Spinal cord (tissue), 10 donors: ENCODE measurements around the gene MRAP2. TPM values are rescaled to one million over a fixed set of nuclear protein-coding genes. Genes with fewer than 3 reads are reported as not detected.

Experiments
- DNase-seq, 6 donors: peaks; one replicate each; pipeline versions ENCODE4 v3.0.0 to v3.0.0-alpha.2; 2013 to 2015; ENCODE audit warnings: low spot score in 6 of 6, low read depth in 4 of 6
- H3K27ac ChIP-seq: one replicate; pipeline ENCODE4 v1.5.1; 2013; ENCODE audit warnings: low read depth, low read length, control low read depth
- H3K27me3 ChIP-seq: one replicate; pipeline ENCODE4 v1.6.1; 2013; ENCODE audit warnings: low read length; ENCODE audit not compliant: control insufficient read depth, insufficient read depth
- H3K36me3 ChIP-seq: one replicate; pipeline ENCODE4 v1.6.1; 2013; ENCODE audit warnings: low read length; ENCODE audit not compliant: control insufficient read depth, insufficient read depth
- H3K4me1 ChIP-seq: one replicate; pipeline ENCODE4 v1.6.1; 2013; ENCODE audit warnings: low read length; ENCODE audit not compliant: control insufficient read depth, insufficient read depth
- H3K4me3 ChIP-seq: one replicate; pipeline ENCODE4 v1.5.1; 2013; ENCODE audit warnings: low read depth, low read length, control low read depth
- H3K9me3 ChIP-seq: one replicate; pipeline ENCODE4 v1.6.1; 2013; ENCODE audit warnings: low read length; ENCODE audit not compliant: control insufficient read depth, insufficient read depth
- WGBS: methylation state at CpG from one replicate; pipeline ENCODE4 v1.1.5; 2013; ENCODE audit warnings: missing lambda C conversion rate; ENCODE audit not compliant: insufficient coverage; 5-methylcytosine and 5-hydroxymethylcytosine counted together
- polyA plus RNA-seq, 2 donors: library from polyadenylated mRNA; unstranded; fragments of 120-200 nt; gene quantifications; one replicate each; pipeline ENCODE4 v1.2.1, GENCODE V29; 2013; ENCODE audit not compliant: insufficient read length in 2 of 2
- total RNA-seq, 2 donors: library from RNA; depleted of rRNA in 1 of 2; stranded (reverse); fragments of 120-200 nt in 1 of 2; fragments of >200 nt in 1 of 2; gene quantifications; one replicate each; pipeline versions ENCODE4 v1.2.3 to v1.2.4, GENCODE V29; 2013 to 2014
- donor health status: healthy.

The MRAP2 gene
- total and polyA plus RNA-seq, 4 donors = 5.4 to 17.3 (median 8.1) TPM

DNA sequence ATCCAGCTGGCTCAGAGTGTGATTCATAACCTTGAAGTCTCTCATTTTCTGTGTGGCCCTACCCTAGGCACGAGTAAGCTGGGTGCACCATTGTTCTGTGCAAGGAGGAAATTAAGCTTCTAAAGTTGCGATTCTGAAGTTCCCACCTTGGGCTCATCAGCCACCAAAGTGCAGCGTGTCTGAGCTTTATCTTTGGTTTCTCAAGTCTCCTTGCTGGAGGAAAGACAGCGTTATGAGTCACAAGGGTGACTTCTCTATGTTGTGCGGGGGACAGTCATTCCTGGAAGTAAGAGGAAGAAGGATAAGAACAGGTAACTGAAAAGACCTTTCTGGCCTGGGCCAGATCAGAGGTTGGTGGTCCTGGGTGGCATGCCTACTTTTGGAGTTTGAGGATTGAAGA, 16.8 kb downstream of the MRAP2 start:
- no peak for DNase-seq
- no peaks in the 10 kb centered on the region for H3K36me3 ChIP-seq

DNA sequence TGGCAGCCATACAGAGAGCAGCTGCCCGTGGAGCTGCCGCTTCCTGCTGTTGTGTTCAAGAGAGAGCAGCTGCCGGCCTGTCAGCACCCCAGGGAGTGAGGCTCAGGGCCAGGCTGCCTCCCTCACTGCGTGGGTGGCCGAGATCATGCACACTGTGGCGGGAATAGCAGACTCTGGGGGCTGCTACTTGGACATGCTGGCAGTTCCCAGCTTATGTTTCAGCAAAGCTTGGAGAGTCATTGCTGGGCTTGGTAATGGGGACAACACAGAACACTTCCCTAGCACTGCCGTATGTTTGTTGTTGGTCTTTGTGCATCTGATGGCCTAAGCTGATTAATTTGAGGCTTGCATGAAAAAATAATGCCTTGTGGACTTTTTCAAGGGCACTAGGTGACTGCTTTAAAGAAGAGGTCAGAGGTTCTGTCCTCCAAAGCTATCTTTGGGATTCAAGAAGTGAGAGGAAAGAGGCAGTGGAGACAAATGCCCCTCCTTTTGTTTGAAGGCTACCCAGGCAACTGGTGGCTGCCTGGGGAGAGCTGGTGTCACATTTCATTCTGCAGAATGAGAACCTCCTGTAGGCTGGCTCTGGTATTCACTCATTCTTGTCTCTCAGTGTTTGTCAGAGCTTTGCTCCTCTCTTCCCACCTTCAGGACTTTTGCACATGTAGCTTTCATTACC, 18.8 kb downstream of the MRAP2 start:
- peak overlapping the region; percentile 35 for H3K27ac ChIP-seq
- H3K27me3 ChIP-seq = peaks cover 7% of the 10 kb centered on the region
- 19% methylated on average over 7 of the region's 7 CpGs for WGBS
- no peaks in the 10 kb centered on the region for H3K9me3 ChIP-seq
- peaks cover 19% of the 10 kb centered on the region for H3K4me1 ChIP-seq
- DNase-seq = peak in 2 of 6 donors; percentile 73 to 85
- no peaks in the 10 kb centered on the region for H3K36me3 ChIP-seq
- no peak overlapping the region for H3K4me3 ChIP-seq

More for the DNA sequence above, 16.8 kb downstream of the MRAP2 start:
- Histone ChIP-seq H3K27me3 (peaks cover 7% of the 10 kb centered on the region), H3K4me3 (no peak overlapping the region), H3K9me3 (no peaks in the 10 kb centered on the region), H3K27ac (no peak overlapping the region), H3K4me1 (peaks cover 19% of the 10 kb centered on the region)
- WGBS = 88% methylated on average over 5 of the region's 5 CpGs

DNA sequence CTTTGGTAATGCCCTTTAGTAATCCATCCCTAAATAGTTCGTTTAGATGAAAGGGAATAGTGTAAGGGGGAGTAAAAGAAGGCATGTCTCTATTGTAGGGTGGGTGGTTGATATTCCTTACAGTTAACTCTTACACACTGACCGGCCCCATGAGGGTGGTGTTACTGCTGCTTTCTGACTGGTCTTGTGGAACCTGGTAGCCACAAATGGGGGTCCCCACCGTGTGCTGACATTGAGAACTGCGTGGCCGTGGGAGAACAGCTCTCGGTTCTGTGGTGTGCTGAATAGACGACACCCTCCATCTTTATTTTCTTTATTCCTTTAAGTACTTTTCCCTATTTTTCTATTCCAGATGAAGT, 19.3 kb downstream of the MRAP2 start:
- WGBS = 17% methylated on average over 2 of the region's 7 CpGs
- peaks cover 7% of the 10 kb centered on the region for H3K27me3 ChIP-seq
- no peak for DNase-seq
- no peak overlapping the region for H3K27ac ChIP-seq
- H3K36me3 ChIP-seq = no peaks in the 10 kb centered on the region
- H3K4me1 ChIP-seq = peaks cover 19% of the 10 kb centered on the region
- no peak overlapping the region for H3K4me3 ChIP-seq
- no peaks in the 10 kb centered on the region for H3K9me3 ChIP-seq

DNA sequence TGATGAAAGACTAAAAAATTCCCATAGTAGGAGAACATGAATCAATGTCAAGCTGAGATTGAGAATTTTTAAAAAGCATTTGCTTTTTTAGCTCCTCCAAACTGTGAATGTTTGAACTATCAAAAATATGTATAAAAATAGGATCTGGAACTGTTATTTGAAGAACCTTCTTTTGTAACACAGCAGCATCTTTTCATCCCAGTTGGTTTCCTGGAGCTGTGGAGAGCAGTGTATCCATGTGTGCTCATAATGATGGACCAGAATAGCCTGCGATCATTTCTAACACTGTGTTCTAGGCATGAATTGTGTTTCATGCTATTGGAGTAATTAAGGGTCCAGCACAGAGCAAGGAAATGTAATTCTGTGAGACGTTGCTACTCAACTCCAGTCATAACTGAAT, 22.1 kb downstream of the MRAP2 start:
- Histone ChIP-seq H3K36me3 (no peaks in the 10 kb centered on the region), H3K4me3 (no peak overlapping the region), H3K27me3 (peaks cover 7% of the 10 kb centered on the region), H3K4me1 (peaks cover 19% of the 10 kb centered on the region), H3K9me3 (no peaks in the 10 kb centered on the region), H3K27ac (no peak overlapping the region)
- DNase-seq = no peak
- WGBS = 71% methylated on average over 2 of the region's 2 CpGs

DNA sequence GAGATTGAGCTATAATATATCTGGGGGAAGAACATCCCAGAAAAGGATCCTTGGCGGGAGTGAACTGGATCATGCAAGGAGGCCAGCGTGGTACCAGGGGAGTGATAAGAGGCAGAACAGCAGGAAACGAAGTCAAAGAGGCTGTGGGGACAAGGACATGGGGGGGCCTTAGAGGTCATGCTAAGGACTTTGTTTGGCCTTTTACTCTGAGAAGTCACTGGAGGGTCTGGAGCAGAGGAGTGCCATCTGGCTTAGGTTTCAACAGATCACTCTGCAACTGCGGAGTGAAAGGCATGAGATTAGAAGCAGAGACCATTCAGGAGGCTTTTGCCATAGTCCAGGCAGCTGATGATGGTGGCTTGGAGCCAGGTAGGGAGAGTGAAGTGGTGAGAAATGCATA, 24.3 kb downstream of the MRAP2 start:
- no peak for DNase-seq
- peaks cover 4% of the 10 kb centered on the region for H3K27me3 ChIP-seq
- H3K4me3 ChIP-seq = no peak overlapping the region
- H3K4me1 ChIP-seq = peaks cover 1% of the 10 kb centered on the region
- H3K36me3 ChIP-seq = no peaks in the 10 kb centered on the region
- H3K9me3 ChIP-seq = no peaks in the 10 kb centered on the region
- WGBS = 76% methylated on average over 4 of the region's 4 CpGs
- no peak overlapping the region for H3K27ac ChIP-seq

DNA sequence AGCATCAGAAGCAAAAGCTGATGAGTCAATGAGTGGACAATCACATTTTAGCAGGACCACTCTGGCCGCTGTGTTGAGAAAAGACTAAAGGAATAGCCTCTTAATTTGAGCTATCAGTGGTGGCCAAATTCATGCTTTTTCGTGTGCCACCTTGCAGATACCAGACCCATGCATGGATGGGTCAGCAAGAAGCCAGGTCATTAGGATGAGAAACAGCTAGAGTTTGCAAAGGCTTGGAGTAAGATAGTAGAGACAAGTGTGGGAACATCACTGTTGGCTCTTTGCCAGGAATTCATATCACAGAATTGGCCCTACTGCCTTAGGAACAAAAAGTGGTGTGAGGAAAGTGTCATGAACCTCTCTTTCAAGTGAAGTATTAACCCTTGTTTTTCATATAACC, 25.5 kb downstream of the MRAP2 start:
- Histone ChIP-seq H3K27ac (no peak overlapping the region), H3K4me1 (no peaks in the 10 kb centered on the region), H3K9me3 (no peaks in the 10 kb centered on the region), H3K4me3 (no peak overlapping the region), H3K36me3 (no peaks in the 10 kb centered on the region), H3K27me3 (no peaks in the 10 kb centered on the region)
- DNase-seq = no peak
- 95% methylated on average over 2 of the region's 2 CpGs for WGBS

DNA sequence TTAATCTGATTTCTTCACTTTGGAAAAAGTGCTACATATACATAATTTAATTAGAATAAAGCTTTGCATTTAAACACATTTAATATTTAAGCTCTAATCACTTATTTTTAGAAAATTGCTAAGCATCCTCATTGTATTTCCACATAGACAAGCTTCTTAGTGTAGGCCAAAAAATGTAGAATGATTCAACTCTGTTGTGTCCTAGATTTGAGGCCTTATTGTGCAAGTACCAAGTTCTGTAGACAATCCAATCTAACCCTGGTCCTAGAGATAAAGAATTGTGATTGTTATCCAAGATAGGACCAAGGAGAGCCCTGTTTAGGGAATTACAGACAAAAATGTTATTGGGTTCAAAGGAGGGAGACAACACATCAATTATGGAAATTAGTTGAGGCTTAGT, 27.6 kb downstream of the MRAP2 start:
- Histone ChIP-seq H3K9me3 (no peaks in the 10 kb centered on the region), H3K4me1 (no peaks in the 10 kb centered on the region), H3K27me3 (no peaks in the 10 kb centered on the region), H3K36me3 (no peaks in the 10 kb centered on the region), H3K27ac (no peak overlapping the region), H3K4me3 (no peak overlapping the region)
- no peak for DNase-seq

DNA sequence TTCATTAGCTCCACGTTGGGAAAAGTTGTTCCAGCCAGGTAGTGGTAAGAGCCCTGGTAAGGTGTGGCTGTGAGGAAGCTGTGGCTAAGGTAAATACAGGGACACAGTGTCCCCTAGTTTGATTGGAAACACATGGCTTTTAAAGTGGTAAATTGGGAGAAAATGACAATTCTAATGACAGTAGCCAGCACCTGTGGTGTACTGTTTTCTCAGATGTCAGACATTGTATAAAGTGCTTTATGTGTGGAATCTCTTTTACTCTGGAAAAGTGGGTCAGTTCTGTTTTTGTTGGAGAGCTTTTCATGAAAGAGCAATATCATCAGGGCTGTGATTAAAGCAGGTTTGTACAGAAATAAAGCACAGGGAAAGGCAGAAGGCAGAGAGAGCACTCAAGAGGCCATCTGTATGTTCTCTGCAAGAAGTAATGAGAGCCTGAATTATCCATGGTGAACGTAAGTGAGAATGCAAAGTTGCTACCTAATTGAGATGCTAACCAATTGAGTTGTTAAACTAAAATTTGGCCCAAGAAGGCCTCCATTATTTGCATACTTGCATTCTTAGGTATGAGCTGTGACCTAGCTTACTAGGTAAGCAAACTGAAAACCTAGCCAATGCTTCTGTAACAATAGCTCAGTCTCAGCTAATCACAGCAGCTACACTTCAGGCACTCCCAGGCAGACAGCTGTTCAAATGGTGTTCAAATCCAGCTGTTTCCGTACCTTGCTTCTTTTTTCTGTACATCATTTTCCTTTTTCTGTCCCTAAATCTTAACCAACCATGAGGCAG, 28.2 kb downstream of the MRAP2 start:
- Histone ChIP-seq H3K36me3 (no peaks in the 10 kb centered on the region), H3K4me3 (no peak overlapping the region), H3K9me3 (no peaks in the 10 kb centered on the region), H3K27me3 (no peaks in the 10 kb centered on the region), H3K4me1 (no peaks in the 10 kb centered on the region), H3K27ac (no peak overlapping the region)
- 65% methylated on average over 3 of the region's 3 CpGs for WGBS
- DNase-seq = peak in 1 of 6 donors; percentile 49

DNA sequence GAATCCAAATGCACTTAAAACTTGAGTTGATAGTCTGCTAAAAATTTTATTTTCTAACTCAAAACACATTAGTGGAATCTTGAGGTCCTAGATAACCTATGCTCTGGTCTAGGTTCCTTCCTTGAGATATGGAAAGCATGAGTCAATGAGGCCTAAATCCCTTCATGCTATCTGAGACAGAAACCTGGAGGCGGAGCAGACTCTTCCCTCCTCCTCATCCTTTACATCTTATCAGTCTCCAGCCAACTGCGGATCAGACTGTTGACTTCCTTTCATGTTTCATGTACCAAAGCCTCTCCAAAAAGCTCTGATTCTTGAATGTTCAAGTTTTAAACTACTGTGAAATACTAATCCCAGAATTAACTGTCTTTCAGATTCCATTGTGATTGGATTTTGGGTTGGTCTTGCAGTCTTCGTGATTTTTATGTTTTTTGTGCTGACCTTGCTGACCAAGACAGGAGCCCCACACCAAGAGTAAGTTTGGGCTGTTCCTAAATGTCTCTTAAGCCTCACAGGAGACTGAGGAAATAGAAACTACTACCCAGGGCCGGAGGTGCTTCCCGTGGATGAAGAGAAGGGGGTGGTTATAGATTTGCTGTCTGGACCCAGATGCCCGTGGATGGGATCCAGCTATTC, 29.1 kb downstream of the MRAP2 start:
- Histone ChIP-seq H3K27ac (no peak overlapping the region), H3K27me3 (no peaks in the 10 kb centered on the region), H3K4me1 (no peaks in the 10 kb centered on the region), H3K9me3 (no peaks in the 10 kb centered on the region), H3K36me3 (no peaks in the 10 kb centered on the region), H3K4me3 (no peak overlapping the region)
- 86% methylated on average over 1 of the region's 6 CpGs for WGBS
- DNase-seq = no peak
